WERI-Rb-1 (cell line): ENCODE results near the gene COX7A1.
"Not testable (repeated sequence)": the region's sequence is repeated elsewhere in the genome, so short reads cannot be mapped to it uniquely, and the experiment has no call there.

ENCODE experiments used
- DNase-seq: peaks from one replicate; pipeline ENCODE4 v3.0.0-alpha.2; 2020
- H3K27ac ChIP-seq: fragments of 250-450 bp; sonication (Bioruptor Pico); 2 replicates; pipeline ENCODE4 v1.5.1; 2020; ENCODE audit warnings: mild to moderate bottlenecking, moderate library complexity
- H3K27me3 ChIP-seq: fragments of 250-450 bp; sonication (Bioruptor Pico); 2 replicates; pipeline ENCODE4 v1.5.1; 2021; ENCODE audit warnings: mild to moderate bottlenecking, low read depth, moderate library complexity; ENCODE audit not compliant: insufficient read depth, severe bottlenecking
- H3K36me3 ChIP-seq: fragments of 250-450 bp; sonication (Bioruptor Pico); 2 replicates; pipeline ENCODE4 v1.5.1; 2020; ENCODE audit warnings: mild to moderate bottlenecking, moderate library complexity
- H3K4me3 ChIP-seq: 2 replicates; pipeline ENCODE4 v1.5.1; 2011; ENCODE audit warnings: low read depth, mild to moderate bottlenecking, control low read depth, low read length
- H3K9me3 ChIP-seq: fragments of 250-450 bp; sonication (Bioruptor Pico); 2 replicates; pipeline ENCODE4 v1.5.1; 2021; ENCODE audit warnings: mild to moderate bottlenecking, moderate library complexity; ENCODE audit not compliant: severe bottlenecking
- TF ChIP-seq, protein P1 (sequence below): IDR thresholded peaks from 2 replicates; pipeline ENCODE4 v1.5.1; 2011; ENCODE audit warnings: low read depth, mild to moderate bottlenecking, control low read depth, inconsistent platforms, low read length

The COX7A1 gene

DNA sequence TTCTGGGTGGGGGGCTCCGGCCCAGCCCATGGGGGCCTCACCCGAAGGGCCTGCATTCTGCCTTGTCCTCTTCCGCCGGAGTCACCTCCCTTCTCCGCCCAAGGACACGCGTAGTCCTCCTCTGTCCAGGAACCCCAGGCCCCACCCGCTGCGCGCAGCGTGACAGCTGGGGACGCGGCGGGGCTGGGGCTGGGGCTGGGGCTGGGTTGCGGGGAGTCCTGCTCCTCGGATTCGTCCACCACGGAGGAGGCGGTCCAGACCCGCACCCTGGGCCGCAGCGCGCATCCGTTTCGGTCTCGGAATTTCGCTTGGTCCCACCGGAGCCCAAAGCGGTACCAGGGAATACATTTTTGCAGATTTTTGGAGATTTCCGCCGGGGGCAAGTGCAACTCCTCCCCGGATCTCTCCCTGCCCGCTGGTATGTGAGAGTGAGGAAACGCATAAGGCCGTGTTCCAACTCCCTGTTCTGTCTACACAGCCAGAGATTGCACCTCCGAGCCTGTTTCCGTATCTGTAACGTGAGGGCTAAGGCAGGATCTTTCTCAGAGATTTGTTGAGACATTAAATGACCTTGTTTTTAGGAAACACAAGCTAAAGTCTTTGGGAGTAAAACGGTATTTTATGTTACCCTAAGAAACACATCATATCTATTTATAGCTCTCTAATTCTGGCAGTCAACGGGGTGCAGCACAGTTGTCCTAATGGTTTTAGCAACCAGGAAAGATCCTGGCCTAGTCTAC is at the start of gene COX7A1:
Gene COX7A1 (minus strand): TSS at position 96 of the 740 bp plus-strand sequence. CDS start 40 bp downstream, at position 56.
- Histone ChIP-seq H3K36me3 (peaks cover 24% of the 10 kb centered on the region), H3K27me3 (no peaks in the 10 kb centered on the region), H3K9me3 (no peaks in the 10 kb centered on the region), H3K4me3 (no peak within 1 kb of the TSS), H3K27ac (no peak within 1 kb of the TSS)
- no peak for DNase-seq
- TF ChIP-seq, protein P1, sequence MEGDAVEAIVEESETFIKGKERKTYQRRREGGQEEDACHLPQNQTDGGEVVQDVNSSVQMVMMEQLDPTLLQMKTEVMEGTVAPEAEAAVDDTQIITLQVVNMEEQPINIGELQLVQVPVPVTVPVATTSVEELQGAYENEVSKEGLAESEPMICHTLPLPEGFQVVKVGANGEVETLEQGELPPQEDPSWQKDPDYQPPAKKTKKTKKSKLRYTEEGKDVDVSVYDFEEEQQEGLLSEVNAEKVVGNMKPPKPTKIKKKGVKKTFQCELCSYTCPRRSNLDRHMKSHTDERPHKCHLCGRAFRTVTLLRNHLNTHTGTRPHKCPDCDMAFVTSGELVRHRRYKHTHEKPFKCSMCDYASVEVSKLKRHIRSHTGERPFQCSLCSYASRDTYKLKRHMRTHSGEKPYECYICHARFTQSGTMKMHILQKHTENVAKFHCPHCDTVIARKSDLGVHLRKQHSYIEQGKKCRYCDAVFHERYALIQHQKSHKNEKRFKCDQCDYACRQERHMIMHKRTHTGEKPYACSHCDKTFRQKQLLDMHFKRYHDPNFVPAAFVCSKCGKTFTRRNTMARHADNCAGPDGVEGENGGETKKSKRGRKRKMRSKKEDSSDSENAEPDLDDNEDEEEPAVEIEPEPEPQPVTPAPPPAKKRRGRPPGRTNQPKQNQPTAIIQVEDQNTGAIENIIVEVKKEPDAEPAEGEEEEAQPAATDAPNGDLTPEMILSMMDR = no peak

DNA sequence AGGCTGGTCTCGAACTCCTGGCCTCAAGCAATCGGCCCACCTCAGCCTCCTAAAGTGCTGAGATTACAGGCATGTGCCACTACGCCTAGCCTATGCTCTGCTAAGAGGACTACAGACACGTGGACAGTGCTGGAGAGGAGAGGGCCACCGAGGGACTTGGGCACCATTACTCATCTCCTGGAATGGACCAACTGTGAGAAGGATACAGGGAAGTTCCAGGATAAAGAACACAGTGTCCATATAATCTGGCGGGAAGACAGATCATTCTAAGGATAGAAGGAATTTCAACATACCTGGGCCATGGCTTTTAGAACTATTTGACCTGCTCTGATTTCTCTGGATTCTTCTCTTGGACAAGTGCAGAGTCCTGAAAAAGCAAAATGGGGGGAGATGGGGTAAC is 49.4 kb upstream of the COX7A1 start:
- H3K4me3 ChIP-seq = no peak overlapping the region
- no peaks in the 10 kb centered on the region for H3K36me3 ChIP-seq
- H3K27ac ChIP-seq = no peak overlapping the region
- H3K9me3 ChIP-seq = no peaks in the 10 kb centered on the region
- no peak for DNase-seq
- no peaks in the 10 kb centered on the region for H3K27me3 ChIP-seq
- TF ChIP-seq, protein P1 = no peak

DNA sequence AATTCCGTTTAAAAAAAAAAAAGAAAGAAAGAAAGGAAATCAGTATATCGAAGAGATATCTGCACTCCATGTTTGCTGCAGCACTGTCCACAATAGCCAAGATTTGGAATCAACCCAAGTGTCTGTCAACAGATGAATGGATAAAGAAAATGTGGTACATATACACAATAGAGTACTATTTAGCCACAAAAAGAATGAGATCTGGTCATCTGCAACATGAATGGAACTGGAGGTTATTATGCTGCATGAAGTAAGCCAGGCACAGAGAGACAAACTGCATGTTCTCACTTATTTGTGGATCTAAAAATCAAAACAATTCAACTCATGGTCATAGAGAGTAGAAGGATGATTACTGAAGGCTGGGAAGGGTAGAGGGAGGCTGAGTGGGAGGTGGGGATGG is 45.9 kb upstream of the COX7A1 start:
- TF ChIP-seq, protein P1 = no peak
- no peaks in the 10 kb centered on the region for H3K36me3 ChIP-seq
- no peak for DNase-seq
- H3K9me3 ChIP-seq = no peaks in the 10 kb centered on the region
- H3K4me3 ChIP-seq = no peak overlapping the region
- H3K27me3 ChIP-seq = no peaks in the 10 kb centered on the region
- H3K27ac ChIP-seq = no peak overlapping the region

DNA sequence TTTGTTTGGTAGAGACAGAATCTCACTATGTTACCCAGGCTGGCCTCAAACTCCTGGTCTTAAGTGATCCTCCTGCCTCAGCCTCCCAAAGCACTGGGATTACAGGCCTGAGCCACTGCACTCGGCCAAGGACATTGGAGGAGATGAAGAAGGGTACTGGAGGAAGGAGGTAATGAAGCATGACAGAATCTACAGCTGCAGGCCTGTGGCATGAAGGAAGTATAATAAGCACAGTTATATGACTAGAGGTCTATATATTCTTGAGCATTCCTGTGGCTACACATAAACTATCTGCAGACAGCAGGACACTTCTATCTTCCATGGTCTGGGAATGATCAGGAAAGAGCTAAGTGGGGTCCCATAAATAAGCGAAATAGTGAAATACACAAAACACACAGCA is 44.0 kb upstream of the COX7A1 start:
- Histone ChIP-seq H3K4me3 (no peak overlapping the region), H3K27me3 (no peaks in the 10 kb centered on the region), H3K36me3 (no peaks in the 10 kb centered on the region), H3K27ac (no peak overlapping the region), H3K9me3 (no peaks in the 10 kb centered on the region)
- TF ChIP-seq, protein P1 = no peak
- no peak for DNase-seq

DNA sequence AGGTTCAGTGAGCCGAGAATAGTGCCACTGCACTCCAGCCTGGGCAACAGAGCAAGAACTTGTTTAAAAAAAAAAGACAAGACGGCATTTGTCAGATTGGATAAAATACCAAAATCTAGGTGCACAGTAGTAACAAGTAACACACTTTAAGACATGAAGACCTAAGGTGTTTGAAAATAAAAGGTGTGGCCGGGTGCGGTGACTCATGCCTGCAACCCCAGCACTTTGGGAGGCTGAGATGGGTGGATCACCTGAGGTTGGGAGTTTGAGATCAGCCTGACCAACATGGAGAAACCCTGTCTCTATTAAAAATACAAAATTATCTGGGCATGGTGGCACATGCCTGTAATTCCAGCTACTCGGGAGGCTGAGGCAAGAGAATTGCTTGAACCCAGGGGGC is 34.5 kb upstream of the COX7A1 start:
- H3K9me3 ChIP-seq, H3K4me3 ChIP-seq, H3K36me3 ChIP-seq, DNase-seq, H3K27me3 ChIP-seq, H3K27ac ChIP-seq: not testable (repeated sequence)

DNA sequence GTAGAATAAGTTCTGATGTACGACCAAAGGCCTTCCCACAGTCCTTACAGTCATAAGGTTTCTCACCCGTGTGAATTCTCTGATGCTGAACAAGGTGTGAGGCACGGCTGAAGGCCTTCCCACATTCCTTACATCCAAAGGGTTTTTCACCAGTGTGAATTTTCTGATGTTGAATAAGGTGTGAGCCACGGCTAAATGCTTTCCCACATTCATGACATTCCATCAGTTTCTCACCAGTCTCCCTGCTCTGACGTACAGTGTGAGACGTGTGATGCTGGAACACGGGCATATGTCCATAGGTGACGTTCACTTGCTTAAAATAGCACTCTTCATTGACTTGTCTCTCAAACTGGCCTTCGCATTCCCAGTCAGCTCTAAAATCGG is 31.0 kb upstream of the COX7A1 start:
- H3K27me3 ChIP-seq = no peaks in the 10 kb centered on the region
- no peaks in the 10 kb centered on the region for H3K9me3 ChIP-seq
- TF ChIP-seq, protein P1 = no peak
- H3K36me3 ChIP-seq = peaks cover 3% of the 10 kb centered on the region; the same call in 1 of the 2 replicates
- no peak overlapping the region for H3K4me3 ChIP-seq
- no peak overlapping the region for H3K27ac ChIP-seq
- DNase-seq = no peak
